ENCODE measurements around the gene MYH16. TPM values are rescaled to one million over a fixed set of nuclear protein-coding genes. Genes with fewer than 3 reads are reported as not detected.

MYH16 gene
- total RNA-seq, 1 donor from 2014 or later, result not detected

- H3K4me1 ChIP-seq, result no peaks in the 10 kb centered on the region
- H3K9me3 ChIP-seq, result no peaks in the 10 kb centered on the region
- no peak overlapping the region for H3K4me3 ChIP-seq
- no peak for TF ChIP-seq POLR2AphosphoS5 (IDR thresholded peaks at IDR 0.05; ENCODE audit: insufficient read depth in 1 of 2, low read depth in 1 of 2)
- no peak for TF ChIP-seq POLR2A (IDR thresholded peaks at IDR 0.05)
- TF ChIP-seq CTCF (IDR thresholded peaks at IDR 0.05), result no peak
- no peaks in the 10 kb centered on the region for H3K27me3 ChIP-seq
- no peaks in the 10 kb centered on the region for H3K36me3 ChIP-seq
- no peak for DNase-seq (ENCODE audit: extremely low spot score in 2 of 2)
- intact Hi-C loops (cut with DNase I), result no loop called here
- H3K27ac ChIP-seq, result no peak overlapping the region
Observed at GRCh38 chr7:99301496-99301895, 28.9 kb downstream of the MYH16 start.

GRCh38 chr7:99305473-99306260, 33.0 kb downstream of the MYH16 start:
- no peaks in the 10 kb centered on the region for H3K27me3 ChIP-seq
- TF ChIP-seq CTCF (IDR thresholded peaks at IDR 0.05), result no peak
- no peak for TF ChIP-seq POLR2AphosphoS5 (IDR thresholded peaks at IDR 0.05; ENCODE audit: insufficient read depth in 1 of 2, low read depth in 1 of 2)
- TF ChIP-seq POLR2A (IDR thresholded peaks at IDR 0.05), result no peak
- H3K4me1 ChIP-seq, result no peaks in the 10 kb centered on the region
- no peaks in the 10 kb centered on the region for H3K9me3 ChIP-seq
- intact Hi-C loops (cut with DNase I), result no loop called here
- H3K36me3 ChIP-seq, result no peaks in the 10 kb centered on the region
- DNase-seq (ENCODE audit: extremely low spot score in 2 of 2), result no peak
- H3K4me3 ChIP-seq, result no peak overlapping the region
- no peak overlapping the region for H3K27ac ChIP-seq

GRCh38 chr7:99308461-99309074, 35.9 kb downstream of the MYH16 start:
- no peak for DNase-seq (ENCODE audit: extremely low spot score in 2 of 2)
- Histone ChIP-seq H3K27ac (no peak overlapping the region), H3K36me3 (no peaks in the 10 kb centered on the region), H3K4me3 (no peak overlapping the region), H3K27me3 (no peaks in the 10 kb centered on the region), H3K9me3 (no peaks in the 10 kb centered on the region), H3K4me1 (no peaks in the 10 kb centered on the region)
- no peak for TF ChIP-seq POLR2AphosphoS5 (IDR thresholded peaks at IDR 0.05; ENCODE audit: insufficient read depth in 1 of 2, low read depth in 1 of 2)
- no peak for TF ChIP-seq CTCF (IDR thresholded peaks at IDR 0.05)
- TF ChIP-seq POLR2A (IDR thresholded peaks at IDR 0.05), result no peak
- intact Hi-C loops (cut with DNase I), result no loop called here

GRCh38 chr7:99309111-99309510, 36.5 kb downstream of the MYH16 start:
- intact Hi-C loops (cut with DNase I), result no loop called here
- Histone ChIP-seq H3K36me3 (no peaks in the 10 kb centered on the region), H3K27me3 (no peaks in the 10 kb centered on the region), H3K4me1 (no peaks in the 10 kb centered on the region), H3K4me3 (no peak overlapping the region), H3K27ac (no peak overlapping the region), H3K9me3 (no peaks in the 10 kb centered on the region)
- no peak for DNase-seq (ENCODE audit: extremely low spot score in 2 of 2)
- no peak for TF ChIP-seq POLR2AphosphoS5 (IDR thresholded peaks at IDR 0.05; ENCODE audit: insufficient read depth in 1 of 2, low read depth in 1 of 2)
- no peak for TF ChIP-seq POLR2A (IDR thresholded peaks at IDR 0.05)
- TF ChIP-seq CTCF (IDR thresholded peaks at IDR 0.05), result no peak

- no peak for TF ChIP-seq POLR2A (IDR thresholded peaks at IDR 0.05)
- TF ChIP-seq POLR2AphosphoS5 (IDR thresholded peaks at IDR 0.05; ENCODE audit: insufficient read depth in 1 of 2, low read depth in 1 of 2), result no peak
- TF ChIP-seq CTCF (IDR thresholded peaks at IDR 0.05), result no peak
- Histone ChIP-seq H3K27me3 (no peaks in the 10 kb centered on the region), H3K4me1 (no peaks in the 10 kb centered on the region), H3K9me3 (no peaks in the 10 kb centered on the region), H3K36me3 (no peaks in the 10 kb centered on the region), H3K27ac (no peak overlapping the region), H3K4me3 (no peak overlapping the region)
- intact Hi-C loops (cut with DNase I), result no loop called here
- DNase-seq (ENCODE audit: extremely low spot score in 2 of 2), result no peak
Observed at GRCh38 chr7:99310004-99310403, 37.4 kb downstream of the MYH16 start.

All from vagina (tissue), 2 donors.